Left renal cortex interstitium (tissue), 4 donors: ENCODE measurements around the gene RFNG. TPM values are rescaled to one million over a fixed set of nuclear protein-coding genes. Genes with fewer than 3 reads are reported as not detected.

Experiments used
- DNase-seq, 4 donors: peaks; one replicate each; pipeline ENCODE4 v3.0.0-alpha.2; 2013; ENCODE audit warnings: low read depth in 4 of 4, low spot score in 2 of 4, missing footprints in 1 of 4
- polyA plus RNA-seq, 4 donors: library from polyadenylated mRNA; unstranded; fragments of 120-200 nt; gene quantifications; one replicate each; pipeline ENCODE4 v1.2.1, GENCODE V29; 2013; ENCODE audit not compliant: insufficient read length in 4 of 4

The RFNG gene
- polyA plus RNA-seq, 4 donors, result 38.2 to 67.5 (median 52.2) TPM

- no peak for DNase-seq
Observed at GRCh38 chr17:82006468-82007227, 45.0 kb downstream of the RFNG start.

- DNase-seq, result no peak
Observed at GRCh38 chr17:82005701-82006348, 45.8 kb downstream of the RFNG start.

- DNase-seq, result no peak
Observed at GRCh38 chr17:82004517-82005455, 46.8 kb downstream of the RFNG start.

GRCh38 chr17:82003411-82004381, 47.9 kb downstream of the RFNG start:
- DNase-seq, result no peak

- no peak for DNase-seq
Observed at GRCh38 chr17:82001571-82002056, 50.0 kb downstream of the RFNG start.

GRCh38 chr17:82000803-82001570, 50.6 kb downstream of the RFNG start:
- no peak for DNase-seq

- DNase-seq, result no peak
Observed at GRCh38 chr17:81999976-82000802, 51.4 kb downstream of the RFNG start.

GRCh38 chr17:81999587-81999975, 52.0 kb downstream of the RFNG start:
- no peak for DNase-seq

GRCh38 chr17:81998691-81999438, 52.7 kb downstream of the RFNG start:
- no peak for DNase-seq

- no peak for DNase-seq
Observed at GRCh38 chr17:81998212-81998611, 53.4 kb downstream of the RFNG start.

Other genes with a start within 250 kb of the RFNG start
- gene GCGR, start 247.7 kb downstream of the RFNG start, polyA plus RNA-seq, result 10 to 100 TPM in 2 of 4 donors, 1 to 10 TPM in 2; 8.6 to 18.5 (median 12.7) TPM
- 100 to 1,000 TPM in 2 of 4 donors, 10 to 100 TPM in 2; 69.8 to 134 (median 107) TPM for gene MCRIP1, start 218.5 kb downstream of the RFNG start, polyA plus RNA-seq
- gene PPP1R27, start 216.8 kb downstream of the RFNG start, polyA plus RNA-seq, result under 1 TPM; 0.23 to 0.46 (median 0.37) TPM
- 100 to 1,000 TPM; 397 to 434 (median 411) TPM for gene P4HB, start 191.3 kb downstream of the RFNG start, polyA plus RNA-seq
- 100 to 1,000 TPM; 156 to 249 (median 195) TPM for gene ARHGDIA, start 180.5 kb downstream of the RFNG start, polyA plus RNA-seq
- gene ALYREF, start 160.2 kb downstream of the RFNG start, polyA plus RNA-seq, result 100 to 1,000 TPM in 1 of 4 donors, 10 to 100 TPM in 3; 66.6 to 107 (median 76.3) TPM
- gene ANAPC11, start 160.1 kb downstream of the RFNG start, polyA plus RNA-seq, result 100 to 1,000 TPM in 2 of 4 donors, 10 to 100 TPM in 2; 72.2 to 130 (median 96.2) TPM
- 1 to 10 TPM in 1 of 4 donors, under 1 TPM in 3; 0.39 to 1.5 (median 0.52) TPM for gene NPB, start 149.6 kb downstream of the RFNG start, polyA plus RNA-seq
- 10 to 100 TPM; 45.7 to 55.9 (median 49.5) TPM for gene PCYT2, start 140.4 kb downstream of the RFNG start, polyA plus RNA-seq
- gene SIRT7, start 133.6 kb downstream of the RFNG start, polyA plus RNA-seq, result 10 to 100 TPM in 3 of 4 donors, 1 to 10 TPM in 1; 9.6 to 19.6 (median 14.7) TPM
- gene MAFG, start 124.1 kb downstream of the RFNG start, polyA plus RNA-seq, result 10 to 100 TPM in 3 of 4 donors, 1 to 10 TPM in 1; 9.8 to 15.4 (median 11.9) TPM
- gene PYCR1, start 114.5 kb downstream of the RFNG start, polyA plus RNA-seq, result 10 to 100 TPM; 27.6 to 38.1 (median 31.7) TPM
- under 1 TPM in 3 of 4 donors, not detected in 1; 0.14 to 0.33 (median 0.24) TPM for gene MYADML2, start 104.6 kb downstream of the RFNG start, polyA plus RNA-seq
- gene NOTUM, start 90.6 kb downstream of the RFNG start, polyA plus RNA-seq, result 1 to 10 TPM; 2.1 to 3.2 (median 2.8) TPM
- 10 to 100 TPM; 22.1 to 40.1 (median 35.8) TPM for gene ASPSCR1, start 74.2 kb downstream of the RFNG start, polyA plus RNA-seq
- gene CENPX, start 28.9 kb downstream of the RFNG start, polyA plus RNA-seq, result 10 to 100 TPM; 36.3 to 49.2 (median 45.1) TPM
- 10 to 100 TPM in 3 of 4 donors, 1 to 10 TPM in 1; 10.0 to 19.6 (median 17.1) TPM for gene LRRC45, start 28.5 kb downstream of the RFNG start, polyA plus RNA-seq
- 10 to 100 TPM in 3 of 4 donors, 1 to 10 TPM in 1; 8.6 to 17.0 (median 14.9) TPM for gene RAC3, start 20.1 kb downstream of the RFNG start, polyA plus RNA-seq
- gene DCXR, start 14.1 kb downstream of the RFNG start, polyA plus RNA-seq, result 100 to 1,000 TPM in 1 of 4 donors, 10 to 100 TPM in 3; 79.6 to 138 (median 86.5) TPM
- gene GPS1, start 87 bp upstream of the RFNG start, polyA plus RNA-seq, result 100 to 1,000 TPM in 3 of 4 donors, 10 to 100 TPM in 1; 98.9 to 158 (median 137) TPM
- 10 to 100 TPM; 67.0 to 99.5 (median 97.0) TPM for gene DUS1L, start 14.0 kb upstream of the RFNG start, polyA plus RNA-seq
- gene FASN, start 46.4 kb upstream of the RFNG start, polyA plus RNA-seq, result 10 to 100 TPM; 29.5 to 65.2 (median 45.9) TPM
- gene CCDC57, start 161.0 kb upstream of the RFNG start, polyA plus RNA-seq, result 10 to 100 TPM; 29.8 to 93.3 (median 62.1) TPM
- gene SLC16A3, start 177.2 kb upstream of the RFNG start, polyA plus RNA-seq, result 10 to 100 TPM in 3 of 4 donors, 1 to 10 TPM in 1; 8.4 to 18.8 (median 11.5) TPM
- 100 to 1,000 TPM; 103 to 141 (median 126) TPM for gene CSNK1D, start 221.9 kb upstream of the RFNG start, polyA plus RNA-seq